GM19455 (cell line): ENCODE results near the gene MAU2.
A peak's percentile ranks its signal among the peaks of the same experiment; 100 is the strongest.
"Not testable (repeated sequence)": the region's sequence is repeated elsewhere in the genome, so short reads cannot be mapped to it uniquely, and the experiment has no call there.

Experiments used
- ATAC-seq: cut with Tn5 transposase; IDR thresholded peaks from one replicate; pipeline ENCODE4 v1.9.1; 2021; ENCODE audit not compliant: unreplicated experiment

The MAU2 gene

GRCh38 chr19:19381007-19381926, 60.6 kb downstream of the MAU2 start:
- no peak for ATAC-seq

GRCh38 chr19:19382118-19382517, 61.5 kb downstream of the MAU2 start:
- no peak for ATAC-seq

GRCh38 chr19:19384486-19384885, 63.9 kb downstream of the MAU2 start:
- no peak for ATAC-seq

GRCh38 chr19:19385131-19385895, 64.7 kb downstream of the MAU2 start:
- ATAC-seq, result peak; percentile 90

GRCh38 chr19:19385896-19386869, 65.6 kb downstream of the MAU2 start:
- peak; percentile 18 for ATAC-seq

- ATAC-seq, result no peak
Measured at GRCh38 chr19:19387108-19387507, 66.5 kb downstream of the MAU2 start.

GRCh38 chr19:19388568-19389555, 68.2 kb downstream of the MAU2 start:
- ATAC-seq, result no peak

GRCh38 chr19:19389683-19390082, 69.1 kb downstream of the MAU2 start:
- not testable (repeated sequence) for ATAC-seq

GRCh38 chr19:19394333-19394732, 73.7 kb downstream of the MAU2 start:
- ATAC-seq, result not testable (repeated sequence)

GRCh38 chr19:19399733-19400433, 79.3 kb downstream of the MAU2 start:
- no peak for ATAC-seq

- ATAC-seq, result no peak
Measured at GRCh38 chr19:19402656-19403372, 82.2 kb downstream of the MAU2 start.

- no peak for ATAC-seq
Measured at GRCh38 chr19:19403373-19403901, 82.8 kb downstream of the MAU2 start.

GRCh38 chr19:19404879-19405860, 84.5 kb downstream of the MAU2 start, which contains the start of gene GATAD2A:
GATAD2A (plus strand) TSS chr19:19405675; CDS start chr19:19465346, 59,671 bp downstream.
- ATAC-seq, result peak; percentile 67

GRCh38 chr19:19405971-19406877, 85.6 kb downstream of the MAU2 start:
- peak; percentile 20 for ATAC-seq

- ATAC-seq, result no peak
Measured at GRCh38 chr19:19406878-19407632, 86.4 kb downstream of the MAU2 start.
